HEK293T (cell line): ENCODE measurements around the gene INO80.

Source experiments
- ARNT ChIP-seq: fragments of 450-650 bp; IDR thresholded peaks from 2 replicates; pipeline ENCODE4 v1.6.1; 2017; ENCODE audit warnings: mild to moderate bottlenecking
- BHLHE40 ChIP-seq: fragments of 450-650 bp; IDR thresholded peaks from 2 replicates; pipeline ENCODE4 v1.6.1; 2016; ENCODE audit warnings: mild to moderate bottlenecking, moderate library complexity, borderline replicate concordance
- ELF4 ChIP-seq: fragments of 450-650 bp; IDR thresholded peaks from 2 replicates; pipeline ENCODE4 v1.6.1; 2017; ENCODE audit warnings: antibody characterized with exemption
- FOXA1 ChIP-seq: fragments of 450-650 bp; IDR thresholded peaks from 2 replicates; pipeline ENCODE4 v1.6.1; 2016; ENCODE audit warnings: mild to moderate bottlenecking
- FOXK2 ChIP-seq: fragments of 450-650 bp; IDR thresholded peaks from 2 replicates; pipeline ENCODE4 v1.6.1; 2016; ENCODE audit warnings: mild to moderate bottlenecking
- FOXM1 ChIP-seq: fragments of 450-650 bp; IDR thresholded peaks from 2 replicates; pipeline ENCODE4 v1.6.1; 2017; ENCODE audit warnings: mild to moderate bottlenecking, borderline replicate concordance
- HDGF ChIP-seq: fragments of 450-650 bp; IDR thresholded peaks from 2 replicates; pipeline ENCODE4 v1.6.1; 2017; ENCODE audit warnings: antibody characterized with exemption, borderline replicate concordance
- L3MBTL2 ChIP-seq: fragments of 450-650 bp; conservative IDR thresholded peaks from 2 replicates; pipeline ENCODE4 v1.6.1; 2016; ENCODE audit warnings: mild to moderate bottlenecking
- NFRKB ChIP-seq: fragments of 450-650 bp; IDR thresholded peaks from 2 replicates; pipeline ENCODE4 v1.6.1; 2016; ENCODE audit warnings: mild to moderate bottlenecking, moderate library complexity
- SP1 ChIP-seq: fragments of 450-650 bp; IDR thresholded peaks from 2 replicates; pipeline ENCODE4 v1.6.1; 2017
- SUZ12 ChIP-seq: fragments of 450-650 bp; IDR thresholded peaks from 2 replicates; pipeline ENCODE4 v1.6.1; 2016; ENCODE audit warnings: mild to moderate bottlenecking
- TARDBP ChIP-seq: fragments of 450-650 bp; IDR thresholded peaks from 2 replicates; pipeline ENCODE4 v1.6.1; 2016
- ZNF384 ChIP-seq: fragments of 450-650 bp; IDR thresholded peaks from 2 replicates; pipeline ENCODE4 v1.6.1; 2016

- TF ChIP-seq ELF4 (no peak), BHLHE40 (no peak), FOXA1 (no peak), FOXM1 (no peak), SUZ12 (no peak), FOXK2 (no peak), HDGF (no peak), NFRKB (no peak), ARNT (no peak), TARDBP (no peak), L3MBTL2 (no peak), SP1 (no peak), ZNF384 (no peak)
Measured at GRCh38 chr15:41025393-41025792, 90.7 kb downstream of the INO80 start.
